Common myeloid progenitor, CD34-positive (primary cell): ENCODE measurements around the gene C1orf210.

Experiments used
- CTCF ChIA-PET: fragments of 350-600 bp; sonication (Branson Sonifier 250); formaldehyde crosslinking; loops from one replicate; lab custom pipeline; 2021; ENCODE audit warnings: antibody characterized with exemption; lab: Charles Lee
- POLR2A ChIA-PET: fragments of 350-600 bp; sonication (Branson Sonifier 250); formaldehyde crosslinking; loops from one replicate; lab custom pipeline; 2021; ENCODE audit warnings: antibody characterized with exemption; lab: Charles Lee
- DNase-seq, 3 donors: peaks; one replicate each; pipeline versions ENCODE4 v3.0.0 to v3.0.0-alpha.2; 2013
- H3K27ac ChIP-seq, 2 experiments: 1 replicate in 1 of 2; 2 replicates in 1 of 2; pipeline ENCODE4 v1.7.0; 2013; ENCODE audit warnings: inconsistent platforms in 2 of 2, low read length in 2 of 2, mild to moderate bottlenecking in 2 of 2, low read depth in 1 of 2, moderate library complexity in 1 of 2; ENCODE audit not compliant: severe bottlenecking in 2 of 2, insufficient read depth in 1 of 2, poor library complexity in 1 of 2
- H3K27me3 ChIP-seq, 5 experiments: replicated peaks in 2 of 5; 1 replicate in 3 of 5; 2 replicates in 2 of 5; pipeline versions ENCODE4 v1.6.1 to v1.7.0; 2013; ENCODE audit warnings: low read length in 4 of 5, mild to moderate bottlenecking in 2 of 5, moderate library complexity in 2 of 5, inconsistent platforms in 1 of 5; ENCODE audit not compliant: insufficient read depth in 5 of 5, control insufficient read depth in 4 of 5
- H3K36me3 ChIP-seq, 4 experiments: 1 replicate in 2 of 4; 2 replicates in 2 of 4; pipeline versions ENCODE4 v1.6.1 to v1.7.0; 2013; ENCODE audit warnings: low read length in 3 of 4, control low read depth in 1 of 4, mild to moderate bottlenecking in 1 of 4; ENCODE audit not compliant: control insufficient read depth in 4 of 4, insufficient read depth in 4 of 4
- H3K4me1 ChIP-seq, 4 experiments: 1 replicate in 3 of 4; 2 replicates in 1 of 4; pipeline versions ENCODE4 v1.6.1 to v1.7.1; 2013; ENCODE audit warnings: low read length in 3 of 4, mild to moderate bottlenecking in 3 of 4, control low read depth in 1 of 4, inconsistent platforms in 1 of 4, moderate library complexity in 1 of 4; ENCODE audit not compliant: control insufficient read depth in 4 of 4, insufficient read depth in 4 of 4; ENCODE audit errors: control extremely low read depth in 1 of 4
- H3K4me3 ChIP-seq, 7 experiments: 1 replicate in 4 of 7; 2 replicates in 3 of 7; pipeline versions ENCODE4 v1.5.1 to v1.7.0; 2013; ENCODE audit warnings: mild to moderate bottlenecking in 7 of 7, low read length in 6 of 7, moderate library complexity in 6 of 7, inconsistent platforms in 2 of 7, low read depth in 2 of 7, control low read depth in 1 of 7; ENCODE audit not compliant: insufficient read depth in 4 of 7, control insufficient read depth in 1 of 7; ENCODE audit errors: extremely low read depth in 1 of 7
- H3K9me3 ChIP-seq, 5 experiments: 1 replicate in 4 of 5; 2 replicates in 1 of 5; pipeline versions ENCODE4 v1.6.1 to v1.7.1; 2013; ENCODE audit warnings: low read length in 4 of 5, mild to moderate bottlenecking in 2 of 5, inconsistent platforms in 1 of 5, low read depth in 1 of 5, moderate library complexity in 1 of 5; ENCODE audit not compliant: control insufficient read depth in 4 of 5, insufficient read depth in 2 of 5; ENCODE audit errors: control extremely low read depth in 1 of 5
- WGBS: methylation state at CpG from one replicate; pipeline ENCODE4 v1.1.5; 2013; ENCODE audit not compliant: insufficient coverage; 5-methylcytosine and 5-hydroxymethylcytosine counted together

The C1orf210 gene

DNA sequence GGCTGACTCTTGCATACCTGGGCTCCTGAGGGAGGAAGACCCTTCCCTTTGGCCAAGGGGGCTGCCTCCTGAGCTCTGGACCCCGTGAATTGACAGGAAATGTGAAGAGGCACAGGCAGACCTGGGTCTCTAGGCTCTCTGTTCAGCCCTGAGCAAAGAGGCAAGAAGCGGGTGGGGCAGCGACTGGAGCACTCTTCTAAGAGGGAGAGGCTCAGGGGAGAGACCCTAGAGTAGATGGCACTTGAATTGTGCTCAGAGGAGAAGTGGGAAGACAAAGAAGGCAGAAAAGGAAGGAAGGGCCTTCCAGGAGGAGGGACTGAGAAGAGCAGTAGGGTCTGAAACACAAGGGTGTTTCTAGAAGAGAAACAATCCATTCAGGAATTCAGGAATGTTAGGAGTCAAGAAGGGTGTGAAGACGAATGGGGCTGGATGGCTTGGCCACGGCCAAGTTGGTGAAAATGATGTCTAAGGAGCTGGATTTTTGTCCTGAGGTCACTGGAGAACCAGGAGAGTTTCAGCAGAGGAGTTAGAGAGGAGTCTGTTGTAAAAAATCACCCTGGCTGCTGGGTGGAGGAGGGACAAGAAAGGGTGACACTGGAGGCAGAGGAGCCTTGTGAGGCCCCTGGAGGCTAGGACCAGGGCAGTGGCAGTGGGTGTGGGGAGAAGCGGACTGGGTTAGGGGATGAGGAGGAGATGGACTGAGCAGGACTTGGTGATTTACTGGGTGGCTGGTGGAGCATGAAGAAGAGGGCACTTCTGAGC is 20.7 kb upstream of the C1orf210 start:
- ChIA-PET POLR2A (interaction anchor here (1.0 kb wide), 1 partner anchor 70 kb away, joined by 3 read pairs; no protein-coding TSS in a partner anchor), CTCF (interaction anchor here (0.7 kb wide), 1 partner anchor 109 kb away, joined by 3 read pairs; no protein-coding TSS in a partner anchor)
- 96% methylated on average over 6 of the region's 6 CpGs for WGBS

GRCh38 chr1:43305461-43305860 is 20.1 kb upstream of the C1orf210 start:
- H3K4me1 ChIP-seq, result peaks cover 0 to 42% (median 31%) of the 10 kb centered on the region in 4 experiments
- H3K36me3 ChIP-seq, result peaks cover 0 to 41% (median 23%) of the 10 kb centered on the region in 4 experiments
- no peaks in the 10 kb centered on the region for H3K9me3 ChIP-seq
- H3K27me3 ChIP-seq, result no peaks in the 10 kb centered on the region
- ChIA-PET POLR2A (interaction anchor here (1.0 kb wide), 1 partner anchor 69 kb away, joined by 3 read pairs; no protein-coding TSS in a partner anchor), CTCF (interaction anchor here (0.7 kb wide), 1 partner anchor 109 kb away, joined by 3 read pairs; no protein-coding TSS in a partner anchor)
- H3K4me3 ChIP-seq, result no peak overlapping the region
- DNase-seq, result no peak
- 100% methylated on average over 2 of the region's 3 CpGs for WGBS
- H3K27ac ChIP-seq, result no peak overlapping the region

More for the DNA sequence above, 20.7 kb upstream of the C1orf210 start:
- H3K36me3 ChIP-seq, result peaks cover 2 to 47% (median 26%) of the 10 kb centered on the region in 4 experiments
- no peak overlapping the region for H3K4me3 ChIP-seq
- H3K27ac ChIP-seq, result no peak overlapping the region
- no peak for DNase-seq
- H3K4me1 ChIP-seq, result peaks cover 0 to 36% (median 25%) of the 10 kb centered on the region in 4 experiments
- no peaks in the 10 kb centered on the region for H3K9me3 ChIP-seq
- no peaks in the 10 kb centered on the region for H3K27me3 ChIP-seq

GRCh38 chr1:43304771-43305300 is 19.5 kb upstream of the C1orf210 start:
- DNase-seq, result no peak
- H3K27me3 ChIP-seq, result no peaks in the 10 kb centered on the region
- peak overlapping the region in 1 of 2 experiments; percentile 38 for H3K27ac ChIP-seq
- ChIA-PET POLR2A (interaction anchor here (1.0 kb wide), 1 partner anchor 68 kb away, joined by 3 read pairs; no protein-coding TSS in a partner anchor), CTCF (no interaction called here)
- peaks cover 0 to 37% (median 20%) of the 10 kb centered on the region in 4 experiments for H3K36me3 ChIP-seq
- H3K9me3 ChIP-seq, result no peaks in the 10 kb centered on the region
- H3K4me1 ChIP-seq, result peaks cover 0 to 49% (median 37%) of the 10 kb centered on the region in 4 experiments
- WGBS, result 97% methylated on average over 30 of the region's 46 CpGs
- peak overlapping the region in 2 of 7 experiments; percentile 28 to 55 for H3K4me3 ChIP-seq

DNA sequence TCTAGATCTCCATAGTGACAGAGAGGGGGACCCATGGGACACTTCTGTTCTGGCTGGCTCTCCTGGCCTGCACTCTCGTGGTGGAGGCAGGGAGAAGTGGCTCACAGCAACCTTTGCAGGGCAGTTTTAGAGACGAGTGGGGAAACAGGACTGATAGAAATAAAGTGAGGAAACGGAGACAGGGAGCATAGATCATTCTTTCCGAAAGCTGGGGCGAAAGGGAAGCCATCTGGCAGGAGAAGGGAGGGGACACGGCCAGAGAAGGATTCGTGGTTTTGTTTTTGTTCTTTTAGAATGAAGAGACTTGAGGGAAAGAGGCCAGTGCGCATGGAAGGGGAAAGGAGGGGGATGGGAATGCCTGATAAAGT is 18.9 kb upstream of the C1orf210 start:
- POLR2A ChIA-PET, result no interaction called here
- WGBS, result 4% methylated on average over 7 of the region's 8 CpGs
- CTCF ChIA-PET, result interaction anchor here (1.0 kb wide), 1 partner anchor 27 kb away, joined by 3 read pairs; no protein-coding TSS in a partner anchor
- H3K36me3 ChIP-seq, result peaks cover 0 to 32% (median 15%) of the 10 kb centered on the region in 4 experiments
- H3K27me3 ChIP-seq, result no peaks in the 10 kb centered on the region
- peak in 2 of 3 donors; percentile 28 to 38 for DNase-seq
- no peaks in the 10 kb centered on the region for H3K9me3 ChIP-seq
- peak overlapping the region in 3 of 7 experiments; percentile 28 to 55 (median 31) for H3K4me3 ChIP-seq
- H3K27ac ChIP-seq, result peak overlapping the region in 1 of 2 experiments; percentile 38
- peaks cover 0 to 54% (median 41%) of the 10 kb centered on the region in 4 experiments for H3K4me1 ChIP-seq

DNA sequence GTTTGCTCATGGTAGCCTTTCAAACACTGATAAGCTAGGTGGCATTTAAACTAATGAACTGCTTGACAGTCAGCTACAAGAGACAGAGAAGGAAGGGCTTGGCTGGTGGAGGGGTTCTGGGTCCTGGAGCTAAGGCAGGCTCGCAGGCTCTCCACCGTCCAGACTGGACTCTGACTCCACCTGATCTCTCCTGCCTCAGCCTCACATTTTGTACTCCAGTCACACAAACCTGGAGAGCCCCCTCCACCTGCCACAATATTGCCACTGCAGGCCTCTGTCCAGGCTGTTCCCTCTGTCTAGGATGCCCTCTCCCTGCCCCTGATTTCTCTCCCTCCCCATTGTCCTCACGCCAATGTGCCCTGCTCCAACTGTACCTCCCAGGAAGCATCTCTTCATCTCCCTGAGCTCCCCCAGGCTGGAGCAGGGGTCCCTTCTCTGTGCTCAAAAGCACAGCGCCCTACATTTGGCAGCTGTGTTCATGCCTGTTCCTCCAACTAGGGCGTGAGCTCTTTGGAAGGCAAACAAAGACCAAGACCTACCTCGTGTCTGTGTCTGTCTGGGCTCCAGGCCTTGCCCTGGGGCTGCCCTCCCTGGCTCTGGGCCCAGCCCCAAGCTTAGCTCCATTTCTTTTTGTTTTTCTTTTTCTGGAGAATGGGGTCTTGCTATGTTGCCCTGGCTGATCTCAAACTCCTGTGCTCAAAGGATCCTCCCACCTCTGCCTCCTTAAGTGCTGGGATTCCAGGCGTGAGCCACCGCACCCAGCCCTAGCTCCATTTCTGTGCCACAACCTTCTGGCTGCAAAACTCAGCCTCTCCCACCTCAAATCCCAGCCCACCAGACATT is 18.3 kb upstream of the C1orf210 start:
- Histone ChIP-seq H3K27me3 (no peaks in the 10 kb centered on the region), H3K9me3 (no peaks in the 10 kb centered on the region), H3K27ac (peak overlapping the region in 1 of 2 experiments; percentile 38), H3K4me3 (peak overlapping the region in 1 of 7 experiments; percentile 55), H3K36me3 (peaks cover 0 to 28% (median 12%) of the 10 kb centered on the region in 4 experiments), H3K4me1 (peaks cover 0 to 55% (median 42%) of the 10 kb centered on the region in 4 experiments)
- CTCF ChIA-PET, result interaction anchor here (1.0 to 1.5 kb wide), 5 partner anchors 10 to 77 kb away, joined by 3 to 5 read pairs (median 4); no protein-coding TSS in a partner anchor
- 78% methylated on average over 6 of the region's 8 CpGs for WGBS
- POLR2A ChIA-PET, result no interaction called here
- DNase-seq, result no peak

- H3K4me3 ChIP-seq, result no peak overlapping the region
- H3K4me1 ChIP-seq, result peaks cover 0 to 55% (median 42%) of the 10 kb centered on the region in 4 experiments
- no peaks in the 10 kb centered on the region for H3K27me3 ChIP-seq
- no peaks in the 10 kb centered on the region for H3K9me3 ChIP-seq
- ChIA-PET POLR2A (no interaction called here), CTCF (interaction anchor here (1.0 to 1.5 kb wide), 5 partner anchors 10 to 76 kb away, joined by 3 to 5 read pairs (median 4); no protein-coding TSS in a partner anchor)
- 88% methylated on average over 7 of the region's 7 CpGs for WGBS
- H3K36me3 ChIP-seq, result peaks cover 0 to 25% (median 11%) of the 10 kb centered on the region in 4 experiments
- DNase-seq, result no peak
- no peak overlapping the region for H3K27ac ChIP-seq
Observed at GRCh38 chr1:43302721-43303470, 17.5 kb upstream of the C1orf210 start.
